Calu3 (cell line): ENCODE data around the gene TRAF2. TPM values are rescaled to one million over a fixed set of nuclear protein-coding genes. Genes with fewer than 3 reads are reported as not detected.

ENCODE experiments used
- BruUV-seq: library from RNA; stranded (reverse); fragments of 400-500 nt; replicated peaks from 2 replicates; lab custom pipeline; 2021; lab: Mats Ljungman, UMichigan
- CTCF ChIA-PET: fragments of 300-600 bp; sonication (Branson Sonifier 250); formaldehyde crosslinking; loops from one replicate; lab custom pipeline; 2022; ENCODE audit warnings: antibody characterized with exemption; lab: Charles Lee
- DNase-seq: peaks from one replicate; pipeline ENCODE4 v3.0.0; 2022
- H3K27ac Mint-ChIP-seq: one replicate; pipeline ENCODE4 v1.8.0; 2022; ENCODE audit warnings: mixed read lengths; ENCODE audit not compliant: unreplicated experiment
- H3K27me3 Mint-ChIP-seq: one replicate; pipeline ENCODE4 v1.8.0; 2022; ENCODE audit warnings: mixed read lengths; ENCODE audit not compliant: unreplicated experiment
- H3K36me3 Mint-ChIP-seq: one replicate; pipeline ENCODE4 v1.8.0; 2022; ENCODE audit warnings: mild to moderate bottlenecking, moderate library complexity, mixed read lengths; ENCODE audit not compliant: insufficient read depth, unreplicated experiment
- H3K4me1 Mint-ChIP-seq: one replicate; pipeline ENCODE4 v1.8.0; 2022; ENCODE audit warnings: mild to moderate bottlenecking, low read depth, mixed read lengths; ENCODE audit not compliant: unreplicated experiment
- H3K4me3 Mint-ChIP-seq: one replicate; pipeline ENCODE4 v1.8.0; 2022; ENCODE audit warnings: mild to moderate bottlenecking, low read depth, moderate library complexity, mixed read lengths; ENCODE audit not compliant: unreplicated experiment
- H3K9me3 Mint-ChIP-seq: one replicate; pipeline ENCODE4 v1.8.0; 2022; ENCODE audit warnings: low read depth, mixed read lengths; ENCODE audit not compliant: unreplicated experiment
- CTCF ChIP-seq: fragments of 200-600 bp; IDR thresholded peaks from one replicate; pipeline ENCODE4 v1.8.0; 2022; ENCODE audit warnings: antibody characterized with exemption; ENCODE audit not compliant: unreplicated experiment
- intact Hi-C: fragments of 100-400 bp; cut with micrococcal nuclease; formaldehyde crosslinking; loops from one replicate; pipeline ENCODE4 v1.10.0; 2022; ENCODE audit not compliant: unreplicated experiment
- total RNA-seq: library from RNA; stranded (reverse); gene quantifications from 2 replicates; pipeline ENCODE4 v1.2.3, GENCODE V29; 2022

TRAF2 gene
- total RNA-seq, 1 experiment from 2014 or later, result 50.5 TPM

GRCh38 chr9:136962701-136963248 is 76.5 kb downstream of the TRAF2 start:
- intact Hi-C loops, result no loop called here
- no peak for DNase-seq
- peaks cover 11% of the 10 kb centered on the region for H3K36me3 Mint-ChIP-seq
- no peak for TF ChIP-seq CTCF
- BruUV-seq, result no TSS peak
- H3K27ac Mint-ChIP-seq, result no peak overlapping the region
- H3K9me3 Mint-ChIP-seq, result no peaks in the 10 kb centered on the region
- H3K4me1 Mint-ChIP-seq, result no peaks in the 10 kb centered on the region
- CTCF ChIA-PET, result no interaction called here
- H3K27me3 Mint-ChIP-seq, result no peaks in the 10 kb centered on the region
- H3K4me3 Mint-ChIP-seq, result no peak overlapping the region

- Mint-ChIP-seq H3K36me3 (peaks cover 11% of the 10 kb centered on the region), H3K9me3 (no peaks in the 10 kb centered on the region), H3K27me3 (no peaks in the 10 kb centered on the region), H3K27ac (no peak overlapping the region), H3K4me3 (no peak overlapping the region), H3K4me1 (no peaks in the 10 kb centered on the region)
- DNase-seq, result no peak
- no TSS peak for BruUV-seq
- CTCF ChIA-PET, result no interaction called here
- TF ChIP-seq CTCF, result no peak
- intact Hi-C loops, result no loop called here
Observed at GRCh38 chr9:136963341-136963740, 77.0 kb downstream of the TRAF2 start.

GRCh38 chr9:136963751-136964150 is 77.4 kb downstream of the TRAF2 start:
- CTCF ChIA-PET, result no interaction called here
- no peak for DNase-seq
- no peaks in the 10 kb centered on the region for H3K27me3 Mint-ChIP-seq
- H3K27ac Mint-ChIP-seq, result no peak overlapping the region
- no peaks in the 10 kb centered on the region for H3K4me1 Mint-ChIP-seq
- no peak for TF ChIP-seq CTCF
- H3K4me3 Mint-ChIP-seq, result no peak overlapping the region
- intact Hi-C loops, result no loop called here
- H3K9me3 Mint-ChIP-seq, result no peaks in the 10 kb centered on the region
- H3K36me3 Mint-ChIP-seq, result peaks cover 11% of the 10 kb centered on the region
- no TSS peak for BruUV-seq

GRCh38 chr9:136964171-136964689 is 77.9 kb downstream of the TRAF2 start:
- H3K4me1 Mint-ChIP-seq, result no peaks in the 10 kb centered on the region
- peaks cover 11% of the 10 kb centered on the region for H3K36me3 Mint-ChIP-seq
- BruUV-seq, result no TSS peak
- DNase-seq, result peak; percentile 51
- H3K27me3 Mint-ChIP-seq, result no peaks in the 10 kb centered on the region
- CTCF ChIA-PET, result no interaction called here
- H3K27ac Mint-ChIP-seq, result no peak overlapping the region
- no peak for TF ChIP-seq CTCF
- H3K9me3 Mint-ChIP-seq, result no peaks in the 10 kb centered on the region
- intact Hi-C loops, result no loop called here
- no peak overlapping the region for H3K4me3 Mint-ChIP-seq
